GM12873 (cell line): ENCODE results near the gene HPX.

Experiments used
- TF ChIP-seq, protein P1 (sequence below): IDR thresholded peaks from 2 replicates; pipeline ENCODE4 v1.5.1; 2012; ENCODE audit warnings: low read depth, mild to moderate bottlenecking, moderate library complexity, low read length, control low read depth; ENCODE audit not compliant: insufficient read depth; ENCODE audit errors: missing control alignments

HPX gene

DNA sequence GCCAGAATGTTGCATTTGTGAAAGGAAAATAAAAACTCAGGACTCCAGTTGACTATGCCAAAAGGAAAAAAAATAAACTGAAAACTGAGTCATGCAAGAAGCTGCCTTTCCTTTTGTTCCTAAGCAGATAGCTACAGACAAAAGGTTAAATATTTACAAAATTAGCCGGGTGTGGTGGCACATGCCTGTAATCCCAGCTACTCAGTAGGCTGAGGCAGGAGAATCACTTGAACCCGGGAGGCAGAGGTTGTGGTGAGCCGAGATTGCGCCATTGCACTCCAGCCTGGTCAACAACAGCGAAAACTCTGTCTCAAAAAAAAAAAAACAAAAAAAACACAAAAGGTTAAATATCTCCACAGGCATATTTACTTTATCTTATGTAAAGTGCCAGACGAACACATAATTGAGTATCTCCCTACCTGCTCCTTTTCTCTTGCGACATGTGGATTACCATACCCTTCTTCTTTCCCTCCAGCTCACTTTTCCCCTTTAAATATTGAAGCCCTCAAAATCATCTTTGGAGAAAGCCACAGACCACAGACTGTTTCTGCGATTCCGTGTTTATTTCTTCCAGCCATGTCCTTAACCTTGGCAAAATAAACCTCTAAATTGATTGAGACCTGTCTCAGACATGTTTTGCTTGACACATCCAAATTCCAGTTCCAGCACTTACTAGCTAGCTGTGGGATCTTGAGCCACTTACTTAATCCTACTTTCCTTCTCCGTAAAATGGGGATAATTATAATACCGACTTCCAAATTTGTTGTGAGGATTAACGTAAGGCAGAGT, 52.8 kb downstream of the HPX start:
- TF ChIP-seq, protein P1, sequence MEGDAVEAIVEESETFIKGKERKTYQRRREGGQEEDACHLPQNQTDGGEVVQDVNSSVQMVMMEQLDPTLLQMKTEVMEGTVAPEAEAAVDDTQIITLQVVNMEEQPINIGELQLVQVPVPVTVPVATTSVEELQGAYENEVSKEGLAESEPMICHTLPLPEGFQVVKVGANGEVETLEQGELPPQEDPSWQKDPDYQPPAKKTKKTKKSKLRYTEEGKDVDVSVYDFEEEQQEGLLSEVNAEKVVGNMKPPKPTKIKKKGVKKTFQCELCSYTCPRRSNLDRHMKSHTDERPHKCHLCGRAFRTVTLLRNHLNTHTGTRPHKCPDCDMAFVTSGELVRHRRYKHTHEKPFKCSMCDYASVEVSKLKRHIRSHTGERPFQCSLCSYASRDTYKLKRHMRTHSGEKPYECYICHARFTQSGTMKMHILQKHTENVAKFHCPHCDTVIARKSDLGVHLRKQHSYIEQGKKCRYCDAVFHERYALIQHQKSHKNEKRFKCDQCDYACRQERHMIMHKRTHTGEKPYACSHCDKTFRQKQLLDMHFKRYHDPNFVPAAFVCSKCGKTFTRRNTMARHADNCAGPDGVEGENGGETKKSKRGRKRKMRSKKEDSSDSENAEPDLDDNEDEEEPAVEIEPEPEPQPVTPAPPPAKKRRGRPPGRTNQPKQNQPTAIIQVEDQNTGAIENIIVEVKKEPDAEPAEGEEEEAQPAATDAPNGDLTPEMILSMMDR, result no peak

DNA sequence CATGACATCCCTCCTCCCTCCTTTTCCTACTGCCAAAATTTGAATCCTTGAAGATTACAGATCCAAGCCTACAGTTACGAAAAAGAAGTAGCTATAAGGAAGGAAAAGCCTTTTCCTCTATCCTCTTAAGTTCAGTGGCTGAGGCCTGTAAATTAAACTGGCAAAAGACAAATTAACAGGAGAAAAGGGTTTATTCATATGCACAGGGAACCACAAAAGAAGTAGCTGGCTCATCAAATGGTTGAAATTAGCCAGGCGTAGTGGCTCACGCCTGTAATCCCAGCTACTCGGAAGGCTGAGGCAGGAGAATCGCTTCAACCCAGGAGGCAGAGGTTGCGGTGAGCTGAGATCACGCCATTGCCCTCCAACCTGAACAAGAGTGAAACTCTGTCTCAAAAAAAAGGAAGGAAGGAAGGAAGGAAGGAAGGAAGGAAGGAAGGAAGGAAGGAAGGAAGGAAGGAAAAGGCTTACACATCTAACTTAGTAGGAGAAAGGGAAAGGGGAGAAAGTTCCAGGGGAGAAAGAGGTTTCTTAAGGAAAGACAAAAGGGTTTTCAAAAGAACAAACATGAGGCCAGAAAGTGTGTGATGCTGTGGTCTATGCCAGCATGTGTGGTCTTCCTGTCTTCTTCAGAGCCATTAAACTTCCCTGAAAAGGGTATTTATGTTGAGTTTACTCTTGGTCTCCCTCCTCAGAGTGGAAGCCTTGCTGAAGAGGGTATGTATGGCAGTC, 55.6 kb downstream of the HPX start:
- TF ChIP-seq, protein P1, result no peak
